RPMI7951 (cell line): ENCODE measurements around the gene MPRIP. TPM values are rescaled to one million over a fixed set of nuclear protein-coding genes. Genes with fewer than 3 reads are reported as not detected.

Source experiments
- DNase-seq: peaks from one replicate; pipeline ENCODE4 v3.0.0-alpha.2; 2012; ENCODE audit warnings: low read depth
- total RNA-seq: library from RNA; depleted of rRNA; stranded (reverse); fragments of >200 nt; shearing (Covaris generic); gene quantifications from 2 replicates; pipeline ENCODE4 v1.2.3, GENCODE V29; 2014

Gene MPRIP
- total RNA-seq, 1 experiment from 2014 or later, result 86.3 TPM

DNA sequence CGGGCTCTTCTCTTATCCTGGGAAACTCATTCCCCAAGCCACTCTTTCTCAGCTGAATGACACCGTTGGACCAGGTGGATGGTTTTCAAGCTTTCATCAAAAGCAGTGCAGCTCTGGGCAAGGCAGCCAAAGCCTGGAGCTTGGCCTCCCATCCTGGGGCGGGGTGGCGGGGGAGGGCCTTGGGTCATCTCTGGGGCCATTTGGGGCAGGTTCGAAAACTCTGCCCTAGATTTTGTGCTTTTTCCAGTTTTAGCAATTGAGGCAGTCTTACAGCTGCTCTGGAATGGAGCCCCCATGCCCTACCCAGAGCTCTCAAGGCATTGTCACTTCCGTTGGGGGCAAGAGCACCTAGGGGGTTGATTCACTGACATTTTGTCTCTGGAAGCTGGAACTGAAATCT, 9.1 kb downstream of the MPRIP start:
- no peak for DNase-seq

DNA sequence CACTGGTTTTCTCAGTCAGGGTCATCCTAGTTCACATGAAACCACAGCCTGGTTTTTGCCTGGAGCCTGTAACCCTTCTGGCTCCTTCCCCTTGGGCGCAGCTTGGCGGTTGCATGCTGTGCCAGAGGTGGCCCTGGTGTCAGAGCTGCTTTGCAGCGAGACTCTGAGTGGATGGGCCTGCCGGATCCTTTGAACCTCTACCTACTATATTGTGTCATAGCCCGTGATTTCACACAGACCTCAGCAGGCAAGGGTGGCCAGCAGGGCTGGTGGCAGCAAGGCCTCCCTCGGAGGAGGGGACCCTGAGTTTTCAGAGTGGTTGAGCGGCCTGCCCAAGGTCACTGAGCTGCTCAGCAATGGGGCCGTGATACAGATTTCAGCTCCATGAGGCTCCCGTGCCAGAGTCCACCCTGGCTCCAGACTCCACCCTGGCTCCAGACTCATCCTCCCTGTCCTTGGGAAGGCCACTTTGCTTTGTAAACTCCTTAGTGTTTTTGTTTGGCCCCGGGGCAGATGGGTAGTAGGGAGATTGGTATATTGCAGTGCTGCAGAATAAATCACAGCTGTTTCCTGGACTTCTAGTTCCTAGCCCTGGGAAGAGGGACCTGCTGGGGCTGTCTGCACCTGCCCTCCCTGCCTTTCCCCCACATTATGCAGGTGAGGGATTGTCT, 9.7 kb downstream of the MPRIP start:
- DNase-seq, result peak; percentile 95

DNA sequence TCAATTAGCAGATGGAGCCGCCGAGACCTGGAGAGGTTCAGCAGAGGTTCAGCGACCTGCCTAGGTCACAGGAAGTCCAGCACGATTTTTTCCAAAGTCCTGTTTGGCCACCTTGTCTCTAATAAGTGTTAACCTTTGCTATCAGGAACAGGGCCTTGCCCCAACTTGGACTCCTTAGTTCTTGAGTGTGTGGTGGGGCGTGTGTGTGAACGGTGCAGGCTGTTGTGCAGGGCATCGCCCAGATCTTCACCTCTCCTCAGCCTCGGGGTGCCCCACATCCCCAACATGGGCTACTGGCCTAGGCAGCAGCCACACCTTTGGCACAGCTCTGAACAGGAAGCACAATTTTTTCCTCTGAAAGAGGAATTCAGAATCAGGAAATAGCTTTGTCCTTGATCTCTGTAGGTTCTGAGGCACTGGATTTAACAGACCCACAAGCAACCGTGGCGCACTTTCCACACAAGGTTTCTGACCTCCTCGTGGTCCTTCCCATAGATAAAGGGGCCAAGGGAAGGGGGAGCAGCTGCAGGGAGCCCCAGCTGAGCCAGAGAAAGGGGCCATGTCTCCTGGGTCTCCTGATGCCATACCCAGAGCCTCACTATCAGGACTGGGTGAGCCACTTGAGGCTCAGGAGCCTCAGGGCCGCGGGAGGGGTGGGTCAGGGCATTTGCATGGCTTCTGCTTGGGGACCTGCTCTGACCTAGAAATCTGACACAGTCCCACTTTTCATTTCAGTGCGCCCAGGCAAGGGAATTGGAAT, 10.4 kb downstream of the MPRIP start:
- DNase-seq, result no peak

DNA sequence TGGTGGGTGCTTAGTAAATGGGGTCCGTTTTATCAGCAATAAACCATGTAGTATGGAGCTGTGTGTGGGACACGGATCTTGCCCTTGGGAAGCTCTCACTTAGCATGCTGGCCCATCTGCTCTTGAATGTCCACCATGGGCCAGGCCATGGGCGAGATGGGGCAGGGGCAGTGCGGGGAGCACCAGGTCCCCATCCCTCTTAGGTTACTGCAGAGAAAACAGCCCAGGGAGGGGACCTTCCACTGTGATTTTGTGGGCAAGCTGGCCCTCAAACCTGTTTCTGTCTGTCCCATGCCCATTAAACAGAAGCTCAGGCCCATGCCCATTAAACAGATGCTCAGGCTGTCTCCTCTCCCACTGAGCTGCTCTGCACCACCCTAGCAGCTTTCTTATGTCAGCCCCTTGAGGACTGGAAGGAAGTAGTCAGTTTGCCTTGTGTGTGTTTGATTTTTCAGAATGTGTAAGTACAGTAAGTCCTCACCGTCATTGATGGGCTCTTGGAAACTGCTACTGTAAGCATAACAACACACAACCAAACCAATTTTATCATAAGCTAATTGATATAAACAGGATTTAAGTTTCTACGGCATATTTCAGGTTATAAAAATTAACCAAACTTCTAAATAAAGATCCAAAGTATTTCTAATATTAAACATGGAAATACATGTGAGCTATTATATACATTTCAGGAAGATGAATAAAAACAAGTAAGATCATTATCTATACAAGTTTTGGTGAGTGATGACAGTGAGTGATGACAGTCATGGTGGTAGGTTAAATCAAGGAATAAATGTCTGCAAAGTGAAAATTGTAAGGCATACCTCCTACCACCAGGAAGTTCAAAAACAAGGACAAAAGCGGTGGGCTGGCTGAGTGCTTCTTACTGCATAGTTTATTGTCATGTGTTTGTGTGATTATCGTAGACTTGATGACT, 11.5 kb downstream of the MPRIP start:
- DNase-seq, result no peak

DNA sequence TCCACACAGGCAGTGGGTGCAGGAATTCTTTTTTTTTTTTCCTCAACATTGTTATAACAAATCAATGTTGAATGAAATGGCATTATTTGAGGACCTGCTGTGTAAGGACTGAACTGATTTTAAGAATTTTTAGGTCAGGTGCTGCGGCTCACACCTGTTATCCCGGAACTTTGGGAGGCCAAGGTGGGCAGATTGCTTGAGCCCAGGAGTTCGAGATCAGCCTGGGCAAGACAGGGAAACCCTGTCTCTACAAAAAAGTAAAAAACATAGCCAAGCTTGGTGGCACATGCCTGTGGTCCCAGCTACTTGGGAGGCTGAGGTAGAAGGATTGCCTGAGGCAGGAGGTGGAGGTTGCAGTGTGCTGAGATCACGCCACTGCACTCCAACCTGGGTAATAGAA, 12.4 kb downstream of the MPRIP start:
- no peak for DNase-seq

DNA sequence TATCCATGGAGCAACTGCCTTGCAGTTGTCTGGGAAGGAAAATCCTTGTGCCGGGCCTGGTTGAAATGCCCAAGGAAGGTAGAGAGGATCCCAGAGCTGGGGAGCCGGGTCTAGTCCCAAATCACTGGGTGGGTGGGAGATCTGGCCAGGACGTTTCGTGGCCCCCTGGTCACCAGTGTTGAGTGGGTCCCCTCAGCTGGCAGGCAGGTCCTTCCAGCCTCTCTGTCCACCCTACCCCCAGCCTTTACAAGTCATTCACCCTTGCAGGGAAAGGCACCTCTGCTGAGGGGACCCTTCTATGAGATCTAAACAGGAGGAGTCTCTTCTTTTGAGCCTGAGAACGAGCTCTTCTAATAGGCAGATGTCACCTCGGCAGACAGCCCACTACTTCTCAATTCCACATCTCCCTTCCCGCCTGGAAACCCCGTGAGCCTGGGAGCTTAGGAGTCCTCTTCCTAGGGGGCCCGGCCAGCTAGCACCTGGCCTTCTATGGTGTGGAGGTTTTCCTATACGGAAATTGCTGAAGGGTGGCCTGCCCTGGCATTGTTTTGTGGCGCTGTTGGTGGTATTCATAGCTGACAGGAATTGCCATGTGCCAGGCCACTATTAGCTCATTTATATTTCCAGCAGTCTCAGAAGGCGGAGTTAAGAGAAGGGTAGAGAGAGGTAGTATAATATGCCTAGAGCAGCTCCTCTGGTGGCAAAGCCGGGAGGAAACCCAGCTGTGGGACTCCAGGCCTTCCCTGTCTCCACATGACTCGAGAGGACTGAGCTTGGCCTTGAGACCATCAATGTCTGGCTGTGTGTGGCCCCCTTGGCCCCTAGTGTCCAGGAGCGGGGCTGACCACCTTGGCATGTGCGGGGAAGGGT, 13.3 kb downstream of the MPRIP start:
- no peak for DNase-seq

DNA sequence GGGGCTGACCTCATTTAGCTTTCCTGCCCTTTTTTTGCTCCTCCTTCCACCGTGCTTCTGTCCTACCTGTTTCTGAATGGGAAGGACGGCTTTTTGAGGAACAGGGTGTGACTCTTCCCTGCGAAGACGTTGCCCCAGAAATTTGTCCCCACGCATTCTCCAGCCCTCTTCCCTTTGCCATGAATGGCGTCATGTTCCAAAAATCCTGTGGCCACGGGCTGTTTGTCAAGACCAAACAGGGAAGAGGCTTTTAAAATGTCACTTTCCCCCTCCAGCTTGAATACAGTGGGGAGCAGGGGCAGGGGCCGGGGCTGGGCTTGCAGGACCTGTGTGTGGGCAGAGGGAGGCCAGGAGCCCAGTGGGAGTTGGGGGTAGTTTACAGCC, 13.9 kb downstream of the MPRIP start:
- DNase-seq, result no peak

DNA sequence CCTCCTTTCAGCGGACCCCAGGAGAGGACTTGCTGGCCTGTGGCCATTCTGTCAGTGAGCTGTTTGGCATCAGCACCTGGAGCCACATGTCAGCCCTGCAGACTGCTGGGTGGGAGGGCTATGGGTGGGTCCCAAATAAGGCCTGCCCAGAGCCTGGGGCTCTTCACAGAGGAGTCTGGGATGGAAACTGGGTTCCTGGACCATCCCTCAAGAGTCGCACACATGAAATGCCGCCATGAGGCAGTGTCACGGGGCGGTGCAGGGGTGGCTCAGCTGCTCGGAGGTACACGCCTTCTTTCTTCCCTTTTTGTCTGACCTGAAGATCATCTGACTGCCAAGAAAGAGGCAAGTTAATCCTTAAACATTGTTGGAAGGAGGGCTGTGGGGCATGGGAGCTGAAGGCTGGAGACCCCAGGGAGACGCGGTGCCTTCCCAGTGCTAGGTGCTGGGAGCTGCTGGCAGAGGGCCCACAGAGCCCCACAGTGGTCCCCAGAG, 14.8 kb downstream of the MPRIP start:
- no peak for DNase-seq

DNA sequence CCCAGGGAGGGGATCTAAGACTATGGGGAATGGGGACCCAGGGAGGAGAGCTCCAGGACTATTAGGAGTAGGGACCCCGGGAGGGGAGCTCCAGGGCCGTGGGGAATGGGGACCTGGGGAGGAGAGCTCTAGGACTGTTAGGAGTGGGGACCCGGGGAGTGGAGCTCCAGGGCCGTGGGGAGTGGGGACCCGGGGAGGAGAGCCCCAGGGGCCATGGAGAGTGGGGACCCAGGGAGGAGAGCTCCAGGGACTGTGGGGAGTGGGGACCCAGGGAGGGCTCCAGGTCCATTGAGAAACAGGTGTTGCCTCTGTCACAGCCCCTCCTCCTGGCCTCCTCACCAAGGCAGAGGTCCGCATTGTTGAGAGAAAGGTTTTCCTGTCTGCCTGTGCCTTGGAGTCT, 16.0 kb downstream of the MPRIP start:
- DNase-seq, result no peak

DNA sequence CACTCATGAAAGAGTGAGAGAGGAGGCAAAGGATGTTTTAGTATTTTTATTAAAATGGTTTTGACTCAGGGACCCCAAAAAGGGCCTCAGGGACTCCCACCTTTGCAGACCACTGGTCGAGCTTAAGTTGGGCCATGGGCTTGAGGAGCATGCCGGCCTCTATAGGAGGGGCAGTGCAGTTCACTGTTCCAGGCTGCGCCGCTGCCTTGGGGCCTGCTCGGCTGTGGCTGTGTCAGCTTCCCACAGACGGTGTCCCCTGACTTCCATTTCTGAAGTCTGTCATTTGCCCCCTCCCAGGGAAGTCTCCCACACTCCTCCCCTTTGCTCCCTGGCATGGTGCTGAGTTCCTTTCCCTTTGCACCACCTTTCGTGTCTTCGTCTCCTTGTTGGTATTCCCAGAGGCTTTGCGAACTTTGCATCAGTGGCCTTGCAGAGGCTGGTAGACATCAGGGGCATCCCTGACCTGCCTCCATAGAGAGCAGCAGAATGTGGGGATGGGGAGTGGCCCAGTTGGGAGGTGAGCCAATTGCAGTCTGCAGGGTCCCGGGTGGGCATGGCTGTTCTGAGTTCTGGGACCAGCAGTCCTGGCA, 17.1 kb downstream of the MPRIP start:
- no peak for DNase-seq

DNA sequence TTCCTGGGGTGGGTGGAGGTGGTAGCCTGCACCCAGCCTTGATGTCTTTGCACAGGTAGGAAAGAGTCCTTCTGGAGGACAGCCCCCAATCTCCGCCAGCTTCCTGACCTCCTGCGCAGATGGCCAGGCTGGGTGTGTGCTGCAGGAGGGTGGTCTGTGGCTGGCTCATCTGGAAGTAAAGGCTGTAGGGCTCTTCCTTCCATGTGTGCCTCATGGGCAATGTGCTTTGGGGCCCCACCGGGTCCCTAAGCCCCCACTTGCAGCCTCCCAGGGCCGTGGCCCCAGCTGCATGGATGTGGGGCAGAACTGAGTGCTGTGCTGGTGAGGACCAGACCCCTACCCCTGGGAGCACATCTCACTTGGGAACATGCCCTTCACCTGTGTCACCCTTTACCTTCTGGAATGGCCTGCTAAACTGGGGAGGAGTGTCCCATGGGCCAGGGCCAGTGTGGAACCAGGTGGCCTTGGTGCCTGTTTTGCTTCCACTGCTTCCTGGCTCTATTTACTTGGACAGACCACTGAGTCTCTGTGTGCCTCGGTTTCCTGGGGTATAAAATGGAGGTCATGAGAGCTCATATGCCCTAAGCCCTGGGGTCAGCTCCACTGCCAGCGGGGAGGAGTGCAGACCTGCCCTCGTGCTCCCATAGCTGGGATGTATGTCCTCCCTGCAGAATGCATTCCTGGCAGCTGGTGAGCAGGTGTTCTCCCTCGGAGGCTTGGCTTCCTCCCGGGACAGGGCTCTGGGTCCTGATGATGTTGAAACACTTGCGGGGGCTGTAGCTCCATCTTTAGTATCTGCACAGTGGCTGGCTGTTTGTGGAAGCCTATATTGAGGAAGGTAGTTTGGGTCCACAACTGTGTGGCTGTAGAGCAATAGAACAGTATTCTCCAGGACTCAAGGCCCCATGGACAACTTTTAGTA, 18.0 kb downstream of the MPRIP start:
- no peak for DNase-seq

DNA sequence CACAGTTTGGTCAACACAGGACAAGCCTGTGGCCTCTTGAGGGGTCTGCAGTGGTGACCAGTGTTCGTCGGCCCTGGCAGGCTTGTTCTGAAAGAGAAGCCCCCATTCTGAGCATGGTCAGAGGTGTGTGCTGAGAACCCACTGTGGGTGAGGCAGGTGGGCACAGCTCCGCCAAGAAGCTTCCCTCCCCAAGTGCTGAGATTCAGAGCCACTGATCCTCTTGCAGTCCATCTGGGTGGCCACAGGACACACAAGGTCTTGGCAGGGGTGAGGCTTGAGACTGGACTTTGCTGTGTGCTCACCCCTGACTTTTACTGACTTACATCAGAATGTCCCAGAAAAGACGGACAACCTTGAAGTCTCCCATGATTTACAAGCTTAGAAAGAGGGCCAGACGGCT, 18.7 kb downstream of the MPRIP start:
- DNase-seq, result no peak

DNA sequence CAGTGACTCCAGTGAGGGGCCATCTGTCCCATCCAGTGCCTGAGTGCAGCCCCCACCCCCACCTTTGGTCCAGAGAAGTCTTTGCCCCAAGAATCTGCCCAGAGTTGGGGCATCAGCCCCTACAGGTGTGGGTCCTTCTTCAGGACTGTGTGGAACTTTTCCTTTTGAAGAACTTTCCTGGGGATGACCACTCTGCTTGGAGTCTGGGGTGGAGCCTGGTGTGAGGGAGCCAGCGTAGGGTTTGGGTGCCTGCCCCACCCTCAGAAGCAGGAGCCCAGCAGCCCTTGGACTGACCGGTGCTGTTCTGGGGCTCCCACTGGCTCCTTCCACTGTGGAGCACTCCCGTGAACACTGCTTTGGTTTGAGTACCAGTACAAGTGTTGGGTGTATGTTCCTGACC, 19.3 kb downstream of the MPRIP start:
- no peak for DNase-seq

DNA sequence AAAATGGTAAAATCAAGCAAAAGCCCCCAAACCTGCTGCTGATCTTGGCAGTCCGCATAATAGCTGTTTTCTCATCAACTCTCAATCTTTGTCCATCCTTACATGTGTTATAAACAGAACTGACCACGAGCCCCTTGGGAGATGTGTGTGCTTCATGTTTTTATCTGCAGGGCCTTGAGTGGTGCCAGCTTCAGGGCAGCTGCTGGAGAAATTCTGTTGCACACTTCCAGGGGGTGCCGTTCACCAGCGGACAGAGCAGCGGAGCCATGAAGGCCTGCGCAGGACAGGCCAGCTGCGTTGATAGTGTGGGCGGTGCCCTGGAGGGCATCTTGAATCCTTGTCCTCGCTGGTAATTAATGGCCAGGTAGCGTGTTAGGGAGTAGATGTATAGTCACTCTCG, 20.1 kb downstream of the MPRIP start:
- DNase-seq, result no peak

DNA sequence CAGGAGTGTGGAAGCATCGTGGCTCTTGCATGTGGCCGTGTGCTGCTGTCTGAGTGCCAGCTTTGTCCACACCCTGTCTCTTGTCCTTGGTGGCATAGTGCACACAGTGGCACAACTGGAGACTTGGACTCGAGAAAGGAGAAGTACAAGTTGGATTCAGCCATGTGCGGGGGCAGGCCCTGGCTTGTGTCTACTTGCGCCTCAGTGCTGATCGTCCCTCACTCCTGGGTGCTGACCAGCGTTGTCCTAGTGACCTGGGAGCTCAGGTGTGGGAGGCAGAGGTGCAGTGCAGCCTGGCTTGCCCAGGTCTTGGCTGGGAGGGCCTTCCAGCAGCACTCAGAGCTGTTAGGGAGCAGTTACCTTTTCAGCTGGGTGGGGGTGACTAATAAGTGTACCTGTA, 20.6 kb downstream of the MPRIP start:
- DNase-seq, result no peak

DNA sequence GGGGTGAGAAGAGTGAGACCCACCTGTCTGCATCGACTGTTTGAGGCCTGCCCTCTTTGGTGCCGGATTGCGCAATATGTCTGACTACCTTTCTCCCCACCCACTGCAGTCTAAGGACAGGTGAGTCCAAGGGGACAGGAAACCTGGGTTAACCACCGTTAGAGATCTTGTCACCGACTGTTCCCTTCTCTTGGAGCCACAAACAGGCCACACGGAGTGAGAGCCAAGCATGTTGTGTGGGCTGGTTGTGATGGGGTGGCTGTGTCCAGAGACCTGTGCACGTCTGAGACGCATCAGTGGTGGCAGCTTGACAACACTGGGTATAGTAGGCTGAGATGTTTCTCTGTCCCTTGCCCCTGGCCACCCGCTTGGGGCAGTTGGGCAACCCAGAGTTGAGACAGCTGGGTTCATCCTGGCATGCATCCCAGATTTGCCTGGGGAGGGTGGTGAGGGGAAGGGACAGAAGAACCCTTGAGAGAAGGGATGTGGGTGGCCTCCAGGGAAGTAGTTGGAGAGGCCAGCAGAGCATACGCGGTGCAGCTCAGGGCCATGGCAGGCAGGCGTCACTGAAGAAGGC, 21.4 kb downstream of the MPRIP start:
- DNase-seq, result peak; percentile 82

DNA sequence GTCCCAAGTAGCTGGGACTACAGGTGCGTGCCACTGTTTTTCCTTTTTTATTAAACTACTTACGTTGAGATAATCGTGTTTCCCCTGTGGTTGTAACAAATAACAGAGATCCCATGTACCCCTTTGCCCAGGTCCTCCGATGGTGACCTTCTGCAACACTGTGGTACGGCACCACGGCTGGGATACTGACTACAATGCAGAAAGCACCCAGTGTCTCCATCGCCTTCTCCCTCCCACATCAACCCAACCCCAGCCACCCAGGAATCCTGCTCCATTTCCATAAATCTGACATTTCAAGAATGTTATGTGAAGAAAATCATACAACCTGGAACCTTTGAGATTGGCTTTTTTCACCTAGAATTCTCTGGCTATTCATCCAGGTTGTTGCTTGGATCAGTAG, 22.1 kb downstream of the MPRIP start:
- DNase-seq, result no peak

DNA sequence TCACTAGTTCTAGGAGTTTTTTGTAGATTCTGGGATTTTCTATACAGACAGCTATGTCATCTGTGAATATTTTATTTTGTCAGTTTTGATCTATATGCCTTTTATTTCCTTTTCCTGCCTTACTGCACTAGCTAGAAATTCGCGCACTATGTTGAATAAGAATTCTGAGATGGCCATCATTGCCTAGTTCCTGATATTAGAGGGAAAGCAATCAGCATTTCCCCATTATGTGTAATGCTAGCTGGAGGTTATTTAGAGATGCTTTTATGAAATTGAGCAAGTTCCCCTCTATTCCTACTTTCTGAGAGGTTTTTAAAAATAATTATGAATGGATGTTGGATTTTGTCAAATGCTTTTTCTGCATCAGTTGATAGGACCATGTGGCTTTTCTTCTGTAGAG, 23.8 kb downstream of the MPRIP start:
- no peak for DNase-seq

DNA sequence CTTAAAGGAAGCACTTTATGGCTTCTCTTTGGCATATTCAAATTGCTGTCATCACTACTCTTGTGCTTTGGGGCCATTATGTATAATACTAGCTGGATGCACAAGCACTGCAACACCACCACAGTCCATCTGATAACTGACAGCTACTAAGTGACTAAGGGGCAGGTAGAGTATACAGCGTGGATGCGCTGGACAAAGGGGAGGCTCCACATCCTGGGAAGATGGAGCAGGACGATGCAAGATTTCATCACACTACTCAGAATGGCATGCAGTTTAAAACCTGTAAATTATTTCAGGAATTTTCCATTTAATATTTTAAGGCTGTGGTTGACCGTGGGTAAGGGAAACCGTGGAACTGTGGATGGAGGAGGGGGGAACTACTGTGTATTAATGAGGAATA, 25.0 kb downstream of the MPRIP start:
- no peak for DNase-seq

DNA sequence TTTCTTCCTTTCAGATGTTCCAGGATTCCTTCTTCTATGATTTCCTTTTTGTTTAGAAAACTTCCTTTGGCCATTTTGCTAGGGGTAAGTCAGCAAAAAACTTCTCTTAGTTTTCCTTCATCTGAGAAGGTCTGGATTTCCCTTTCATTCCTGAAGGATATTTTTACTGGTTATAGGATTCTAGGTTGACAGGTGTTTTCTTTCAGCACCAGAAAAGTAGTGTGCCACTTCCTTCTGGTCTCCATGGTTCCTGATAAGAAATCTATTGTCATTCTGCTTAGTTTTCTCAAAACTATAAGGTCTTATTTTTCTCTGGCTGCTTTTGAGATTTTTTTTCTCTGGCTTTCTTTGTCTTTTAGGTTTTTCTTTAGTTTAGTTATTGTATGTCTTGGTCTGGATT, 27.6 kb downstream of the MPRIP start:
- no peak for DNase-seq
